G401 (cell line): Measurements from ENCODE around the gene NCOA7. TPM values are rescaled to one million over a fixed set of nuclear protein-coding genes. Genes with fewer than 3 reads are reported as not detected.
A peak's percentile ranks its signal among the peaks of the same experiment; 100 is the strongest.
"Not testable (repeated sequence)": the region's sequence is repeated elsewhere in the genome, so short reads cannot be mapped to it uniquely, and the experiment has no call there.

Source experiments
- DNase-seq: peaks from one replicate; pipeline ENCODE4 v3.0.0-alpha.2; 2015; ENCODE audit warnings: low spot score
- in situ Hi-C: cut with HindIII; loops from 2 replicates; pipeline ENCODE4 v1.10.0; 2016; ENCODE audit warnings: low sequenced_read_pairs, mixed read lengths
- total RNA-seq: library from RNA; depleted of rRNA; stranded (reverse); fragments of >200 nt; shearing (Covaris generic); gene quantifications from 2 replicates; pipeline ENCODE4 v1.2.3, GENCODE V29; 2014

The NCOA7 gene
- total RNA-seq, 1 experiment from 2014 or later, result 6.3 TPM

- in situ Hi-C loops, result loop anchor here (25.0 kb wide), 1 partner anchor 414 kb away; no protein-coding TSS in a partner anchor
- no peak for DNase-seq
Measured at GRCh38 chr6:125751334-125751916, 39.3 kb upstream of the NCOA7 start.

GRCh38 chr6:125752773-125753172 lies 38.0 kb upstream of the NCOA7 start:
- no peak for DNase-seq
- in situ Hi-C loops, result loop anchor here (25.0 kb wide), 1 partner anchor 415 kb away; no protein-coding TSS in a partner anchor

GRCh38 chr6:125753218-125753936 lies 37.4 kb upstream of the NCOA7 start:
- DNase-seq, result peak; percentile 55
- in situ Hi-C loops, result loop anchor here (25.0 kb wide), 1 partner anchor 416 kb away; no protein-coding TSS in a partner anchor

DNA sequence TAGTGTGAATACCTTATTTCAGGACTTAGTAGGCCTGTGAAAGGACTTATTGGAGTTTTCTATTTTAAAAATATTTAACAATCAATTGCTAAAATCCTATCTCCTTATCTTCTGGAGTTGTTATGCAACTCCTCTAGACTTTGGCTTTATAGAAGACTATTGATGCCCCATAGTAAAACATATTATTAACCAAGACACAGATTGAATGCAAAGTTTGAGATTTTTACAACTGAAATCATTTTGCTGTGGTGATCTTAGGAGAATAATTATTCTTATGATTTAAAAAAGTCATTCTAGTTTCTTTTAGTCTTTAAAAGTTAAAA lies 36.9 kb upstream of the NCOA7 start:
- no peak for DNase-seq
- in situ Hi-C loops, result loop anchor here (25.0 kb wide), 1 partner anchor 417 kb away; no protein-coding TSS in a partner anchor

DNA sequence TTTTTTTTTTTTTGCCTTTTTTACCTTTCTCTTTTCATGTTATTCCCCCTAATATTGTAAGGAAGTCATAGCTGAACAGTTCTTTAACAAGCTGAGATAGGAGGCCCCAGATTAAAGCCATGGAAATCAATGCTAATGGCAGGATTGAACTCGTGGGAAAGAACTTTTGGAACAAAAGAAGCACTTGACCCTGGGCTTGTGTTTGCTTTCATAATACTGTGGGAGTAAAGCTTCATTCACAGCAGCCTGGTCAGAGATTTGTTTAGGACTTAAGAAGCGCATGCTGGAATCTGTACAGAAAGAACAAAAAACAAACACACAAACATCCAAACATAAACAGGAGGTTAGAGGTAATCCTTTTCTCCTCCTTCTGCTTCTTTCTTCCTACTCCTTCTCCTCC lies 36.2 kb upstream of the NCOA7 start:
- in situ Hi-C loops, result loop anchor here (25.0 kb wide), 1 partner anchor 417 kb away; no protein-coding TSS in a partner anchor
- no peak for DNase-seq

DNA sequence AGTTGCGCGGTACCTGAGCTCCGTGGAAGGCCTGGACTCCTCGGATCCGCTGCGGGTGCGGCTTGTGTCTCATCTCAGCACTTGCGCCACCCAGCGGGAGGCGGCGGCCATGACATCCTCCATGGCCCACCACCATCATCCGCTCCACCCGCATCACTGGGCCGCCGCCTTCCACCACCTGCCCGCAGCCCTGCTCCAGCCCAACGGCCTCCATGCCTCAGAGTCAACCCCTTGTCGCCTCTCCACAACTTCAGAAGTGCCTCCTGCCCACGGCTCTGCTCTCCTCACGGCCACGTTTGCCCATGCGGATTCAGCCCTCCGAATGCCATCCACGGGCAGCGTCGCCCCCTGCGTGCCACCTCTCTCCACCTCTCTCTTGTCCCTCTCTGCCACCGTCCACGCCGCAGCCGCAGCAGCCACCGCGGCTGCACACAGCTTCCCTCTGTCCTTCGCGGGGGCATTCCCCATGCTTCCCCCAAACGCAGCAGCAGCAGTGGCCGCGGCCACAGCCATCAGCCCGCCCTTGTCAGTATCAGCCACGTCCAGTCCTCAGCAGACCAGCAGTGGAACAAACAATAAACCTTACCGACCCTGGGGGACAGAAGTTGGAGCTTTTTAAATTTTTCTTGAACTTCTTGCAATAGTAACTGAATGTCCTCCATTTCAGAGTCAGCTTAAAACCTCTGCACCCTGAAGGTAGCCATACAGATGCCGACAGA lies 31.4 kb upstream of the NCOA7 start:
- no peak for DNase-seq

DNA sequence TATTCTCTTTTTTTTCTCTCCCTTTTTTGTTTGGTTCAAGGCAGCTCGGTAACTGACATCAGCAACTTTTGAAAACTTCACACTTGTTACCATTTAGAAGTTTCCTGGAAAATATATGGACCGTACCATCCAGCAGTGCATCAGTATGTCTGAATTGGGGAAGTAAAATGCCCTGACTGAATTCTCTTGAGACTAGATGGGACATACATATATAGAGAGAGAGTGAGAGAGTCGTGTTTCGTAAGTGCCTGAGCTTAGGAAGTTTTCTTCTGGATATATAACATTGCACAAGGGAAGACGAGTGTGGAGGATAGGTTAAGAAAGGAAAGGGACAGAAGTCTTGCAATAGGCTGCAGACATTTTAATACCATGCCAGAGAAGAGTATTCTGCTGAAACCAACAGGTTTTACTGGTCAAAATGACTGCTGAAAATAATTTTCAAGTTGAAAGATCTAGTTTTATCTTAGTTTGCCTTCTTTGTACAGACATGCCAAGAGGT lies 30.8 kb upstream of the NCOA7 start:
- in situ Hi-C loops, result loop anchor here (25.0 kb wide), 1 partner anchor 423 kb away; no protein-coding TSS in a partner anchor
- DNase-seq, result no peak

More for the DNA sequence above, 31.4 kb upstream of the NCOA7 start:
- in situ Hi-C loops, result loop anchor here (25.0 kb wide), 1 partner anchor 422 kb away; no protein-coding TSS in a partner anchor

GRCh38 chr6:125764121-125764671 lies 26.6 kb upstream of the NCOA7 start:
- DNase-seq, result no peak
- in situ Hi-C loops, result loop anchor here (25.0 kb wide), 1 partner anchor 427 kb away; no protein-coding TSS in a partner anchor

DNA sequence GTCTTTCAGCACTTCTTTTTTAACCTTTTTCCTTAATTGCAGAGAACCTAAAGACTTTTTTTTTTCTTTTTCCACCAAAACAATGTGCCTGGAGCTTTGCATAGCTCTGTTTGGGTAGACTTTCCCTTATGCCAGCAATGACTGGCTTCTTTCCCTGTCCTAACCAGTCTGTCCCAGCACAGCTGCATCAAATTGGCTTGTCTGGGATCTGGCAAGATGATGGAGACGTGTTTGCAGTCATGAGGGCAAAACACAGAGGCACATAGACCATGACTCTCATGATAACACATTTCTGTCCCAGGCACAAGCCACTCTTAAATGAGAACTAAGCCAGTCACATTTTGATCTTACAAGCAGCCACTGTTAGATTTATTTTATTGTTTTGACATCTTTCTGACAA lies 24.8 kb upstream of the NCOA7 start:
- in situ Hi-C loops, result loop anchor here (25.0 kb wide), 1 partner anchor 429 kb away; no protein-coding TSS in a partner anchor
- DNase-seq, result no peak

DNA sequence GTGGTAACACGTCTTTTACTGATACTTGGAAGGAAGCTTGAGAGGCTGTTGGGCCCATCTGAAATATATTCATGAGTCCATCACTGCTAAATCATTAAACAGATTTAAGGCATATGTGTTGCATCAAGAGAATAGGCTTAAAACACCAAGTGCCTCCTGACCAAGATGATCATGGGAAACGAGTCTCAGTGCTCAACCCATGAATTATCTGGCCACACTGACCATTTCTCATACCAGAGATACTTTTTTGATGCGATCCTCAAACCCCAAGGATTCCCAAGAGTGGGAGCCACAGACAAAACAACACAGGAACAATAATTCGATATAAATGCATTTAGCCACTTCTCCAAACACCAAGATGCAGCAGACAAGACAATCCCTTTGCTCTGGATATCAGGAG lies 24.1 kb upstream of the NCOA7 start:
- DNase-seq, result no peak
- in situ Hi-C loops, result loop anchor here (25.0 kb wide), 1 partner anchor 429 kb away; no protein-coding TSS in a partner anchor

- in situ Hi-C loops, result loop anchor here (25.0 kb wide), 1 partner anchor 432 kb away; no protein-coding TSS in a partner anchor
- no peak for DNase-seq
Measured at GRCh38 chr6:125769147-125769783, 21.5 kb upstream of the NCOA7 start.

DNA sequence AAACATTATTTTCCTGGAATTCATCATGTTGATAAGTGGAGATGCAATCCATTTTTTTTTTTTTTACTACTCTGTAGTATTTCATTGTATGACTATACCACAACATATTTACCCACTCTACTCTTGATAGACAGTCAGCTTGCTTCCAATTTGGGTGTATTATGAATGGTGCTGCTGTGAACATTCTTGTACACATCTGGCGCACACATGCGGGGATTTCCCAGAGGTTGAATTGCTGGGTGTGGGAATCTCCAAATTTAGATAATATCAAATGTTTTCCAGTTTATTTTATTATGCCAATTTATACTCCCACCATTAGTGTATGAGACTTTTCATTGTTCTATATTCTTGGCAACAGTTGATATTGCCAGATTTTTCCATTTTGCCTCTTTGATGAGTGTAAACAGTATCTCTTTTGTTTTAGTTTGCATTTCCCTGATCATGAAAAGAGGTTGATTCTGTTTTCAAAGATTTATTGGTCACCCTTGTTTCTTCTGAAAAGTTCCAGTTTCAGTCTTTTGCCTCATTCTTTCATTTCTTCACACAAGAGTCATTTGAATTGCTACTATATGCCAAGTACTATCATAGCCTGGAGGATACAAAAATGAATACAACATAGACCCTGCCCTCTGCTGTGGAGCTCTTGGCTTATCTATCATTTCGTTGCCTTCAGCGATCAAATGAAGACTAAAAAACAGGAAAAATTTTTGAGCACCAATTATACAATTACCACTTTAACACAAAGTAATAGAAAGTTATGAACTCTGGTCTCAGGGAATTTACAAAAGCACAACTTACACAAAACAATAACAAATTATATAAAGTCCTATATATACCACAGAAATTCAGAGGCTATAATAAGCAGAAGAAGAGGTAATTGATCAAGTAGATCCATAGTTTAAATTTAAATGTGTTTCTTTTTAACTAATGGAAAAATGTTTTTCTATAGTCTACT lies 17.1 kb upstream of the NCOA7 start:
- in situ Hi-C loops, result loop anchor here (25.0 kb wide), 1 partner anchor 436 kb away; no protein-coding TSS in a partner anchor

DNA sequence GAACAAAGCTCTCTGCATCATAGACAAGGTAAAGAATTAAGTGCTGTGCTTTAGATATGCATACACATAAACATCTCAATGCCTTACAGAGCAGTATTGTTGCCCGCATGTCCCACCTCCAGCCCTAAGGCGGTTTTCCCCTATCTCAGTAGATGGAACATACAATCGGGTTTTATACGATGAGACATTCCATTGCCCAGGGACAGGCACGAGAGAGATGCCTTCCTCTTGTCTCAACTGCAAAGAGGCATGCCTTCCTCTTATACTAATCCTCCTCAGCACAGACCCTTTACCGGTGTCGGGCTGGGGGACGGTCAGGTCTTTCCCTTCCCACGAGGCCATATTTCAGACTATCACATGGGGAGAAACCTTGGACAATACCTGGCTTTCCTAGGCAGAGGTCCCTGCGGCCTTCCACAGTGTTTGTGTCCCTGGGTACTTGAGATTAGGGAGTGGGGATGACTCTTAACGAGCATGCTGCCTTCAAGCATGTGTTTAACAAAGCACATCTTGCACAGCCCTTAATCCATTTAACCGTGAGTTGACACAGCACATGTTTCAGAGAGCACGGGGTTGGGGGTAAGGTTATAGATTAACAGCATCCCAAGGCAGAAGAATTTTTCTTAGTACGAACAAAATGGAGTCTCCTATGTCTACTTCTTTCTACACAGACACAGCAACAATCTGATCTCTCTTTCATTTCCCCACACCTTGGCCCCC lies 14.5 kb upstream of the NCOA7 start:
- in situ Hi-C loops, DNase-seq: not testable (repeated sequence)

More for the DNA sequence above, 17.1 kb upstream of the NCOA7 start:
- DNase-seq, result no peak

DNA sequence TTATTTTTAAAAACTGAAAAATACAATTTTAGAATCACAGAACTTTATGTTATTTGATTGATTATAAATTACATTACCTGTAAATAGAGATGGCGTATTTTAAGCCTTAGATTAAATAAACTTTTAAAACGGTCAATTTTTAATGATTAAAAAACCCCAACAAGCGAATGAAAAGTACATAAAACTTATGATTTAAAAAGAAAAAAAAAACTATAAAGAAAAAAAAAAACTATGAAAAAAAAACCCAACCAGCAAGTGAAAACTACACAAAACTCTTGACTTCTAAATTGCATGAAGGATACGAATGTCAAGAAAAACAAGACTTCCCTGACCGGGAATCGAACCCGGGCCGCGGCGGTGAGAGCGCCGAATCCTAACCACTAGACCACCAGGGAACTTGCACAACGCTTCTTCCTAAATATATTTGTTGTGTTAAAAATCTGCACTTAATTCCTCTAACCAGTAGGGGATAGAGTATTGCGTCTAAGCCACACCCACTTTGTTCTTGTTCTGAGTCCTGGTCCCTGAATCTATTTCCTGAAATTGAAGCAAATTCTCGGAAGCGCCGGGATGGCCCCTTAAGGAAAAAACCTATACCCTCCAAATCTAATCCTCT lies 10.7 kb upstream of the NCOA7 start:
- in situ Hi-C loops, result no loop called here
- peak; percentile 96 for DNase-seq

DNA sequence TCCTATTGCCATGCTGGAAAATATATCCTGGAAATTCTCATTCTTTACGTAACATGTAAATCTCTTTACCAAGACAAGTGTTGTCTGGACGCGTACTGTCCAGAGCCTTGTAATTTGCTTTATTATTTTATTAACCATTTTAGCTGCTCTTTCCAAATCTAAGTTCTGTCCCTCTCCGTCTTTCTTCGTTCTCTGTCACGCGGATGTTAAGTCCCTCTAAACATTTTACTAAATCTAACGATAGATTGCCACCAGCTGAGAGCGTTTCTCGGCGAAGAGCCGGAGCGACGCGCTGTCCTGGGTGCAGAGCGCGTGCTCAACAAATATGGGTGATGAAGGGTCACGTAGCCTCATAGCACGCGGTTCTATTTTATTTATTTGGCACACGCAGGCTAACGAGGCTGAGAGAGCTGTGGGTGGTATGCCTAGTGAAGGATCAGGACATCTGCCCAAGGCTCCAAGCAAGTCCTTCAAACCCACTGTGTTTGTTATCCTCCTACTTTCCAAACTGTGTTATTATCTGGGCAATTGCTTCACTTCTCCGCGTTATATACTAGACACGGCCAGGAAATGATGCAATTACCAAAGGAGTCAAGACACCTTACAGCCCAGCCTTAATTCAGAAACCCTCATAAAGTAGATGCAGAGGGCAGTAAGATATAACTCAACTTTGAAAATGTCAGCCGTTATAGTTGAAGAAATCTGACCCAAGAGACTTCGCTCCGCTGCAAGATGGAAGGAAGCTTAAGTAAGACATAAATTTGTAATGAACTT lies 10.0 kb upstream of the NCOA7 start:
- in situ Hi-C loops, result no loop called here
- peak; percentile 83 for DNase-seq

DNA sequence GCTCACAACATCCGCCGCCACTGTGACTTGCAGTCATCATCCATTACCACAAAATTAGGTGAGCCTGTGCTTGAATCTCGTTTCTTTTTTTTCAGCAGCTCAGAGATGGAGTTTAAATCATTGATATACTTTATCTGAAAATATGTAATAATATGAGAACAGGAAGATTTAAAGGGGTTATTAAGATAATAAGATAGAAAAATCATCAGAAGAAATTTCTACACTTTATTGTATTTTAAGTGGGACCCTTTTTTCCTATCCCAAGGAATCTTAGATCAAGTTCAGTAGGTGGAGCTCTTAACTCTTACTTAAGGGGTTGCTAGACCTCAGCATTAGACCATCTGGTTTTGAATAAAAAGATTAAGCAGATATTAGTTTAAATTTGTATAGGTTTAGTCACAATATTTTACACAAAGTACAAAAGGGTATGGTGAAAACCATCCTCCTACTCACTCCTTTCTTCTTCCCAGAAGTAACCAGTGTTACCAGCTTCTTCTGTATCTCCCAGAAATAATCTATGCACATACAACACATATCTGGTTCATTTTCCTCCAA lies 9.4 kb upstream of the NCOA7 start:
- peak; percentile 72 for DNase-seq
- in situ Hi-C loops, result no loop called here
